GDM1 (cell line): ENCODE data around the gene A2M.

Experiments used
- DNase-seq: peaks from one replicate; lab custom pipeline; 2025; lab: John Stamatoyannopoulos, UW

The A2M gene

GRCh38 chr12:9120487-9121184 lies 4.9 kb upstream of the A2M start:
- no peak for DNase-seq

- DNase-seq: peak; percentile 92
Observed at GRCh38 chr12:9118158-9118557, 2.4 kb upstream of the A2M start.

- DNase-seq: no peak
Observed at GRCh38 chr12:9114946-9115345, 773 bp downstream of the A2M start.

DNA sequence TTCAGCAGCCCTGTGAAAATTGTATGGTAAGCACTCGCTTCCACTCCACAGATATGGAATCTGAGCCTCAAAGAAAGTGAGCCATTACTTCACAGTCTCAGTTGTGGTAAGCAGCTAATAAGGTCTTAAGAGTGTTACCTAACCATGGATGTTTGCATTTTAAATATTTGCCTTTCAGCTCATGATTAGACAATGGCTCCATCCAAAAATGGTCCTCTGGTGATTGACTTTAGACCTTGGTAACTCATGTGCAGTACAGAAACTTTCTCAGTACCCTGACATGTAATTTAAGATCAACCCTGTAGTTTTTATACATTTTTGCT lies 1.8 kb downstream of the A2M start:
- no peak for DNase-seq

DNA sequence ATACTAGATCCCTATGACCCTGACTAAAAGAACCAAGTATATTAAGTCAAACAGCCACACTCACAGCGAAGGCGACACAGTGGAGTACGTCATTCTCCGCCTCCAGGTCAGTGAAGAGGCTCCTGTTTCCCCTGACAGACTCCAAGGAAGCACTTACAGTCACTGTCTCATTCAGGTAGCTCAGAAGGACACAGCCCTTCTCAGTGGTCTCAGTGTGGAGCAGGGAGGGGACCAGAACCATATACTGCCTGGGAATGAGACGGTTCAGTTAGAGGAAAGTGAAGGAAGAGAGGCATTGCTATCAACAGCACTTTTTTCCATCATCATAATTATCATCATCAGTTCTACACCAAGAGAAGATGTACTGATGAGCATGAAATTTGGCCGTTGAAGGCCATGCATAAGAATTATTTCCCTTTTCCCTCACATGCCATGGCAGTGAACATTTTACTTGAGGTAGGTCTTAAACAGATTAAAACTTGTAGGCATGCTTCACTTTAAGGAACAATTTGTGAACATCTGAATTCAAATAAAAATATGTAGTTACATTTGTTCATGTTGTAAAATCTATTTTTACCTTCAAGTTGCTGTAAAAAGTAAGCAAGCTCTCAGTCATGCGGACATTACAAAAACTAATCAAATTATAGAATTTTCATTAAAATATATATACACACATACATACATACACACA lies 2.3 kb downstream of the A2M start:
- DNase-seq: no peak

GRCh38 chr12:9112076-9112853 lies 3.5 kb downstream of the A2M start:
- DNase-seq: no peak

- no peak for DNase-seq
Observed at GRCh38 chr12:9111525-9111924, 4.2 kb downstream of the A2M start.

DNA sequence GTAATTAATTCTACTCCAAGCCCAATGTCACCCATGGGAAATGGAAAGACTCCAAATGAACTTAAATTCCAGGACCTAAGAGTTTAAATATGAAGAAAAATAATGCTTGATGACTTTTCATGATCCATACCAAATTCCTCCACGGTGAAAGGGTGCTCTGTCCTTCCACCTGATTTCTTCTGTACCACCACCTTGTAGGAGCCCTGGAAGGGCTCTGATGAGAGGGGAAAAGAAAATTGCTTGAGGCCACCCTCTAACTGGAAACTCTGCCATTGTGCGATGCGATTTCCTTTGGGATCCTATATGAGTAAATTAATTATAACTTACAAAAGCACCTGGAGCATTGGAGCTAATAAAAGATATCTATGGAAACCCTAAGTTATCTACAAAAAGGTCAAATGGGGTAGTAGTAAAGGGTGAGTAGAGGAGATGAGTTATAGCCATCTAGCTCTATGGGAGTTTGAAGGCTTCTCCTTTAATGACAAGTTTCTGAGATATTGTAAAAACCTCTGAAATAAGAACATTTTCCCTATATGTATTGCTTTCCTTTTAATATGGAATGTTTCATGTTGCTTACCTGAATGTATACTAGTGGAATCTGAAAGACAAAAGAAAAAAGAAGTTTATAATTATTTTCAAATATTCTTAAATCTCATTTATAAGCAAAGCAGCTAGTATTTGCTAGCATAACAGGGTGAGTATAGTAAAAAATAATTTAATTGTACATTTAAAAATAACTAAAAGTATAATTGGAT lies 5.8 kb downstream of the A2M start:
- DNase-seq: no peak

DNA sequence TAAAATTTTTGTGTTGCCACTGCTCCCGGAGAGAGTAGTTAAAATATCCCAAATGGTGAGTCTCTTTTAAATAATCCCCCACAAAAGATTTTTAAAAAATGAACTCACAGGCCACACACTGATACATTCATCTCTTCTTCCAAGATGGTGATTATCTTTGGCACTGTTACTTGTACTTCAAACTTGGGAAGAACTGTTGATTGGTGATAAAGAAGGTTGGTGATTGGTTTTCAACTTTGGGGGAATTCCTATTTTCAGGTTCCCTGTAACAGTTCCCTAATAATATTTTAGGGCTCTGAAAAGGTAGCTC lies 6.6 kb downstream of the A2M start:
- DNase-seq: no peak

- DNase-seq: no peak
Observed at GRCh38 chr12:9108504-9109212, 7.1 kb downstream of the A2M start.

DNA sequence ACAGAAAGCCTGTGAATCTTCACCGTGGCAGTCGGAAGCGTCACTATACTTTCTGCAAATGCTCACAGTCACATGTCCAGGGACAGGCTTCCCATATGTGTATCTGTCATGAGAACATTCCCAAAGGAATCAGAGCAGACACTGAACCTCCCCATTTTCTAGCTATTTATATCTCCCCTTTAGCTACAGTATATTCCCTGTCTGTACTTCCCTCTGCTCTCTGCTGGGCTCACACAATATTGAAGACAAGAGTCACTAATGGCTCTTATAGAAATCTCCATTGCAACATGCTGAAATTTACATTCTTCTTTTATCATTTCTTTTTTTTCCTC lies 8.2 kb downstream of the A2M start:
- no peak for DNase-seq

GRCh38 chr12:9106610-9107541 lies 8.8 kb downstream of the A2M start:
- DNase-seq: no peak

DNA sequence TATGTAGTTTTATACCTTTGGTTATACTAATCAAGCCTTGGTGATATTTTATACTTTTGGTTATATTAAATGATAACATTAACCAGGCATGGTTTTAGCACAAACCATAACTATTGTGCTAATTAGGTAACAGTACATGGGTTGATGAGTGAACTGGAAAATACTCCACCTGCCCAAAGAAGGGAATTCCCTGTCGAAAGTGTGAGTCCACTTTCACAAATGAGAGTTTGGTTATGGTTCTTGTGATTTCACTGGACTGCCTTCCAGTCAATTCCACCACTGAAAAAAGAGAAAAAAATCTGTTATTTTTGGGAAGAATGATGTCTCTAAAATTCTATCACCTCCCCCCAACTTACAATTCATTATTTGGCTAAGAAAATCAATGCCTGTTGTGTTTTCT lies 9.7 kb downstream of the A2M start:
- DNase-seq: no peak

GRCh38 chr12:9104767-9105423 lies 10.8 kb downstream of the A2M start:
- no peak for DNase-seq

DNA sequence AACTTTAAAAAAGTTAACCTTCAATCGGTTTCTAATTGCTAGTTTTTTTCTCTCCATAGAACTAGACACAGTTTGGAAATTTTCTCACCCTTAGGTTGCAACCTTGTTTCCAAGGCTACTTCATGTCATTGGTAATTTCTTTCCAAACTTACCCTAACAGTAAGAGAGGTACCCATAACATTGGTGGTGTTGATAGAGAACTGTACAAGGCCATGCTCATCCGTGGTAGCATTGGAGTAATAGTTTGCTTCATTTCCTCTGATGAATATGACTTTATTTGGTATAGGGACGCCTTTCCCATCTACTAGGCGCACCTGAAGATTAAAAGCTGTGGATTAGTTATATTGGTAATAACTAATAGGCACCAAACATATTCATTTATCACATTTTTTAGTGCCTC lies 11.6 kb downstream of the A2M start:
- DNase-seq: no peak

DNA sequence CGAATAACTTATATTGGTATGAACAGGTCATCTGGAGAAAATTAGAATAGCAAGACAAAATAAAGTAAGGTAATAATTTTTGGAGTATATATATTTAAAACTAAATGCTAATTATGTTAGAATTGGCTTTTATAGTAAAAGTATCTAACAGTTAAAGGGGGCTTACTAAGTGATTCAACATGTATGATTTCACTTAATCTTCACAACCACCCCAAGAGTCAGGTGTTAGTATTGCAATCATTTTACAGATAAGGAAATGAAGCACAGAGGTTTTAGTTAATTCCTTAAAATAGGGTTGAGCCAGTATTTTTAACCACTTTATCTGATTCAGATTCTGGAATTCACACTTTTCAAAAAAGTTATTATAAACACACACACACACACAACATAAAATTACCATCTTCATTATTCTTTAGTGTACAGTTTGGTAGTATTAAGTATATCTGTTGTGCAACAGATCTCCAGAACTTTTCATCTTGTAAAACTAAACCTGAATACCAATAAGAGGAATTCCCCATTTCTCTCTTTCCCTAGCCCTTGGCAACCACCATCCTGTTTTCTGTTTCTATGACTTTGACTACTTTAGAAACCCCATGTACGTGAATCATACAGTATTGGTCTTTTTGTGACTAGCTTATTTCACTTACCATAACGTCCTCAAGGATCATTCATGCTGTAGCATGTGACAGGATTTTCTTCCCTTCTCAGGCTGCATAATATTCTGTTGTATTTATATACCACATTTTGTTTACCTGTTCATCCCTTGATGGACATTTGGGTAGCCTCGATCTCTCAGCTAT lies 12.5 kb downstream of the A2M start:
- DNase-seq: no peak

DNA sequence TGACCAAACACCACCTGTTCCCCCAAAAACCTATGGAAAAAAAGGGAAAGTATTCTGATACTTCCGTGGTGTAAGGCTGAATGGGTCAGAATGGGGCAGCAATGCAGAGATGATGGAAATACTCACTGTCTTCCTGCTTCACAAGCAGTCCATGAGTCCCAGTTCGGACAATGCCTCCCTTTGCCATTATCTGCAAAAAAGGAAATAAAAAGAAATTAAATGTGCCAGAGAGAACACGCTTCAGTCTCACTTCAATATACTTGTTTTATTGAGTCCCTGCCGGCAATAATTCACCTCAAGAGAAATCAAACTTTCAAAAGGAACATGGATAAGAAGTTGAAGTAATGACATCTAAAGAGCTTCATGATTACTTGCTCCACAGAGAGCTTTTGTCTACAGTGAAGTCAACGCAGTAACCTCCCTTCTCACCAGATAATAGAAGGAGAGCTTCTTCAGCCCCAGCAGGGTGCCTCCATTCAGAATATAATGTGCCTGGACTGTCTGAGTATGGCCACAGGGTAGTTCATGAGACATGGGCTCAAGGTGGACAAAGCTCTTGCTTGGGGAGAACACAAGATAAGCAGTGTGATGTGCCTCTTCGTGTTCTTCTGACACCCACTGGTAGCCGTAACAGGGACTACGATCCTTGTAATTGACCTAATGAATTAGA lies 14.6 kb downstream of the A2M start:
- no peak for DNase-seq

DNA sequence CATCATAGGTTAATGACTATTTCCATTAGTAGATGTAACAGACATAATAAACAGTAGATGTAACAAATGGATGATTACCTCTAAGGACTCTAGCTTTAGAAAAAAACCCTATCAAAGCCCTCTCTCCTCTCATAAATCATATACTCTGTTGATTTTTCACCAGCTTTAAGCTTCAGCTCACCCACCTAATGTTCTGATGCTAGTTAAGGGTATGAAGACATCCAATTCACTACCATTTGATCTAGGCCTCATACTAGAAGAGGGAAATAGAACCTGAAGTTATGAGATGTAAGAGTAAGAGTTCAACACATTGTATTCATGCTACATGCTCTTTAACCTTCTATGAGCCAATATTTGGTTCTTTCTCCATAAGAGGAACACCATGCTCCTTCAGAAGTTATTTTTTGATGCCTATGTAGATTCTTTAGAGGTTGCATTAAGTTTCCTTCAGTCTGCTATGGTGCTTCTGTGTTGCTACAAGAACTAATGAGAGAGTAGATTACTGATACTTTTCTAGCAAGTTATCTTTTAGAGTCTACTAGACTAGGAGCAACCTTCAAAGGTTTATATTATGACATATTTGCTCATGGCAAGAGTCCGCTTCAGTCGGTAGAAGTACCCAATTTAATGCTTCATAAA lies 16.0 kb downstream of the A2M start:
- no peak for DNase-seq
